Neural progenitor cell (in vitro differentiated cells): ENCODE data around the gene CHRNG. TPM values are rescaled to one million over a fixed set of nuclear protein-coding genes. Genes with fewer than 3 reads are reported as not detected.
A peak's percentile ranks its signal among the peaks of the same experiment; 100 is the strongest.

Source experiments
- DNase-seq: peaks from one replicate; pipeline ENCODE4 v3.0.0-alpha.2; 2016; ENCODE audit warnings: low spot score
- H2AFZ ChIP-seq: fragments of 200-600 bp; sonication (generic); replicated peaks from 2 replicates; pipeline ENCODE4 v1.6.1; 2016; ENCODE audit warnings: antibody characterized with exemption
- H3F3A ChIP-seq: fragments of 200-600 bp; sonication (generic); 2 replicates; pipeline ENCODE4 v1.6.1; 2016; ENCODE audit warnings: antibody characterized with exemption, low read depth
- H3K27ac ChIP-seq: fragments of 200-600 bp; sonication (generic); 2 replicates; pipeline ENCODE4 v1.5.1; 2016; ENCODE audit warnings: mild to moderate bottlenecking
- H3K27me3 ChIP-seq: fragments of 200-600 bp; sonication (generic); 2 replicates; pipeline ENCODE4 v1.6.1; 2016; ENCODE audit warnings: mild to moderate bottlenecking, moderate library complexity
- H3K36me3 ChIP-seq: fragments of 200-600 bp; sonication (generic); 2 replicates; pipeline ENCODE4 v1.5.1; 2016
- H3K4me1 ChIP-seq: fragments of 200-600 bp; sonication (generic); 2 replicates; pipeline ENCODE4 v1.6.1; 2016; ENCODE audit warnings: mixed run types
- H3K4me2 ChIP-seq: fragments of 200-600 bp; sonication (generic); 2 replicates; pipeline ENCODE4 v1.6.1; 2016
- H3K4me3 ChIP-seq: fragments of 200-600 bp; sonication (generic); 2 replicates; pipeline ENCODE4 v1.5.1; 2016
- H3K79me2 ChIP-seq: fragments of 200-600 bp; sonication (generic); 2 replicates; pipeline ENCODE4 v1.6.1; 2016; ENCODE audit warnings: low read depth
- H3K9ac ChIP-seq: fragments of 200-600 bp; sonication (generic); 2 replicates; pipeline ENCODE4 v1.6.1; 2016
- H3K9me3 ChIP-seq: fragments of 200-600 bp; sonication (generic); 2 replicates; pipeline ENCODE4 v1.5.1; 2016; ENCODE audit warnings: low read depth
- H4K20me1 ChIP-seq: fragments of 200-600 bp; sonication (generic); 2 replicates; pipeline ENCODE4 v1.6.1; 2016; ENCODE audit warnings: low read depth
- H3K27ac Mint-ChIP-seq: 3 replicates; pipeline ENCODE4 v1.8.0; 2021; ENCODE audit warnings: mixed read lengths
- H3K27me3 Mint-ChIP-seq: 2 replicates; pipeline ENCODE4 v1.8.0; 2022; ENCODE audit warnings: low read depth, mild to moderate bottlenecking, inconsistent platforms, moderate library complexity, mixed read lengths; ENCODE audit not compliant: insufficient read depth
- H3K36me3 Mint-ChIP-seq: 3 replicates; pipeline ENCODE4 v1.8.0; 2021; ENCODE audit warnings: mixed read lengths
- H3K4me1 Mint-ChIP-seq: 3 replicates; pipeline ENCODE4 v1.8.0; 2021; ENCODE audit warnings: mixed read lengths
- H3K4me3 Mint-ChIP-seq: 3 replicates; pipeline ENCODE4 v1.8.0; 2021; ENCODE audit warnings: mild to moderate bottlenecking, moderate library complexity, mixed read lengths
- H3K9me3 Mint-ChIP-seq: 3 replicates; pipeline ENCODE4 v1.8.0; 2020; ENCODE audit warnings: mixed read lengths
- EZH2 ChIP-seq: fragments of 200-600 bp; sonication (generic); IDR thresholded peaks from 2 replicates; pipeline ENCODE4 v1.6.1; 2017; ENCODE audit warnings: antibody characterized with exemption, mild to moderate bottlenecking, moderate library complexity
- EZH2phosphoT487 ChIP-seq: fragments of 200-600 bp; sonication (generic); IDR thresholded peaks from 2 replicates; pipeline ENCODE4 v1.6.1; 2017; ENCODE audit warnings: antibody characterized with exemption
- total RNA-seq: library from RNA; depleted of rRNA; stranded (reverse); fragments of >200 nt; gene quantifications from 2 replicates; pipeline ENCODE4 v1.2.3, GENCODE V29; 2015; ENCODE audit warnings: low replicate concordance
- TF ChIP-seq, protein P1 (sequence below): fragments of 200-600 bp; sonication (generic); IDR thresholded peaks from 2 replicates; pipeline ENCODE4 v1.5.1; 2017; ENCODE audit warnings: antibody characterized with exemption, mild to moderate bottlenecking

Gene CHRNG
- total RNA-seq, 1 donor from 2014 or later, result not detected

DNA sequence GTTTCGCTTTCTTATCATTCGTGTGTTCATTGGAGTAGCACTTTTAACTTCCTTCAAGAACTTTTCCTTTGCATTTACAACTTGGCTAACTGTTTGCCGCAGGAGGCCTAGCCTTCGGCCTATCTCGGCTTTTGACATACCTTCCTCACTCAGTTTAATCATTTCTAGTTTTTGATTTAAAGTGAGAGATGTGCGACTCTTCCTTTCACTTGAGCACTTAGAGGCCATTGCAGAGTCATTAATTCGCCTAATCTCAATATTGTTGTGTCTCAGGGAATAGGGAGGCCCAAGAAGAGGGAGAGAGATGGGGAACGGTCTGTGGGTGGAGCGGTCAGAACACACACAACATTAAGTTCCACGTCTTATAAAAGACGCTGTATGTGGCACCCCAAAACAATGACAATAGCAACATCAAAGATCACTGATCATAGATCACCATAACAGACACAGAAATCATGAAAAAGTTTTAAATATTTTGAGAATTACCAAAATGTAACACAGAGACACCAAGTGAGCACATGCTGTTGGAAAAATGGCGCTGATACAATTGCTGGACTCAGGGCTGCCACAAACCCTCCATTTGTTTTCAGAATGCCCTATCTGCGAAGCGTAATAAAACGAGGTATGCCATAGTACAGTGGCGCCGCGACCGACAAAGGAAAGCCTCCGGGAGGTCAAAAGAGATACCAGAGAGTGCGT, 10.3 kb downstream of the CHRNG start:
- H4K20me1 ChIP-seq, result peaks cover 25% of the 10 kb centered on the region
- H3K36me3 Mint-ChIP-seq, result peaks cover 39% of the 10 kb centered on the region
- peak overlapping the region; percentile 99 for H3K4me3 Mint-ChIP-seq
- peak overlapping the region; percentile 40 for H2AFZ ChIP-seq
- H3K9ac ChIP-seq, result peak overlapping the region; percentile 72
- H3K9me3 ChIP-seq, result no peaks in the 10 kb centered on the region
- peaks cover 4% of the 10 kb centered on the region for H3K4me1 ChIP-seq
- peaks cover 68% of the 10 kb centered on the region for H3K79me2 ChIP-seq
- TF ChIP-seq EZH2phosphoT487 (no peak), EZH2 (no peak)
- TF ChIP-seq, protein P1, sequence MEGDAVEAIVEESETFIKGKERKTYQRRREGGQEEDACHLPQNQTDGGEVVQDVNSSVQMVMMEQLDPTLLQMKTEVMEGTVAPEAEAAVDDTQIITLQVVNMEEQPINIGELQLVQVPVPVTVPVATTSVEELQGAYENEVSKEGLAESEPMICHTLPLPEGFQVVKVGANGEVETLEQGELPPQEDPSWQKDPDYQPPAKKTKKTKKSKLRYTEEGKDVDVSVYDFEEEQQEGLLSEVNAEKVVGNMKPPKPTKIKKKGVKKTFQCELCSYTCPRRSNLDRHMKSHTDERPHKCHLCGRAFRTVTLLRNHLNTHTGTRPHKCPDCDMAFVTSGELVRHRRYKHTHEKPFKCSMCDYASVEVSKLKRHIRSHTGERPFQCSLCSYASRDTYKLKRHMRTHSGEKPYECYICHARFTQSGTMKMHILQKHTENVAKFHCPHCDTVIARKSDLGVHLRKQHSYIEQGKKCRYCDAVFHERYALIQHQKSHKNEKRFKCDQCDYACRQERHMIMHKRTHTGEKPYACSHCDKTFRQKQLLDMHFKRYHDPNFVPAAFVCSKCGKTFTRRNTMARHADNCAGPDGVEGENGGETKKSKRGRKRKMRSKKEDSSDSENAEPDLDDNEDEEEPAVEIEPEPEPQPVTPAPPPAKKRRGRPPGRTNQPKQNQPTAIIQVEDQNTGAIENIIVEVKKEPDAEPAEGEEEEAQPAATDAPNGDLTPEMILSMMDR, result no peak
- no peaks in the 10 kb centered on the region for H3K36me3 ChIP-seq
- H3K4me1 Mint-ChIP-seq, result peaks cover 15% of the 10 kb centered on the region
- H3K4me2 ChIP-seq, result peak overlapping the region; percentile 84
- no peak for DNase-seq
- H3K27me3 Mint-ChIP-seq, result peaks cover 4% of the 10 kb centered on the region
- peaks cover 11% of the 10 kb centered on the region for H3F3A ChIP-seq
- H3K27me3 ChIP-seq, result no peaks in the 10 kb centered on the region
- H3K9me3 Mint-ChIP-seq, result peaks cover 19% of the 10 kb centered on the region
- H3K27ac Mint-ChIP-seq, result peak overlapping the region; percentile 98
- H3K4me3 ChIP-seq, result peak overlapping the region; percentile 58
- peak overlapping the region; percentile 81 for H3K27ac ChIP-seq

DNA sequence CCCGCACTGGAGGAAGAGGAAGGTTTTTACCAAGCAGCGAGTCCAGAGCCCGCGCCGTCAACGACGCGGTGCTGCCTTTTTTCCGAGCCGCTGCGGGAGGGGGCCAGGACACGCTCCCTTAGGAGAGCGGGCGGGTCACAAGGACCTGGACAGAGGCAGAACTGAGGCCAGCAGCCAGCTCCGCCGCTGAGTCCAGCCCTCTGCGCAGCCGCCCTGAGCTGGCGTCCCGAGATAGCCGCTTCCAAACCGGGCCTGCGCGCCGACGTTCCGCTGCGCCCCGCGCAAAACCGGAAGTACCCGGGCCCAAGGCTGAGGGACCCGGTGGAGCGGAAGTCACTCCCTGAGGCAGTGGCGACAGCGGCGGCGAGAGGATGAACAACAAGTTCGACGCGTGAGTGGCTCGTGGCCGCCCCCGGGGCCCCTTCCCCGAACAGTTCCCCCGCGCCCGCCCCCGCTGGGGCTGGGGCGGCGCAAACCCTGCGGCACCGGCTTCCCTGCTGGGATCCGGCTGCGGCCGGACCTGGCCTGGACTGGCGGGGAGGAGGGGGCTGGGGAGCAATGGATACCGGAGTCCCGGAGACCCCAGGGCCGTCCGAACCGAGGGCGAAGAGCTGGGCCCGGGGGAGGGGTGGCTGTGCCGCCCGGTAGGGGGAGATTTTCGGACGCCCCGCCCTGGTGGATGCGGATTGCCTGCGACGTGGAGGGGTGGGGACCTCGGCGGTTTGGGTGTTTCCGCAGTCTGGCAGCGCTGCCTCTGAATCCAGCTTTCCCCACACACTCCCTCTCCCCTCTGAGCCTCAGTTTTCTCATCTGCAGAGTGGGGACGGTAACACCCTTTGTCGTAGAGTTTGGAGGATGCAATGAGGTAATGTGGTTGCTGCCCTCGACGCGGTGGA, 11.1 kb downstream of the CHRNG start, which contains the start of the genes EIF4E2 and TIGD1:
TSS of gene EIF4E2 (plus strand) at position 336 of the 896 bp plus-strand sequence. CDS start at position 372, 36 bp downstream.
TSS of gene TIGD1 (minus strand) at position 204 of the 896 bp plus-strand sequence. CDS start 675 bp downstream, outside the sequence.
- Mint-ChIP-seq H3K9me3 (peaks cover 19% of the 10 kb centered on the region), H3K4me1 (peaks cover 15% of the 10 kb centered on the region), H3K27ac (peak within 1 kb of the TSS; percentile 98), H3K27me3 (peaks cover 4% of the 10 kb centered on the region), H3K36me3 (peaks cover 39% of the 10 kb centered on the region), H3K4me3 (peak within 1 kb of the TSS; percentile 99)
- Histone ChIP-seq H3K4me2 (peak within 1 kb of the TSS; percentile 84), H3F3A (peaks cover 11% of the 10 kb centered on the region), H3K9me3 (no peaks in the 10 kb centered on the region), H3K27me3 (no peaks in the 10 kb centered on the region), H3K79me2 (peaks cover 76% of the 10 kb centered on the region), H3K4me1 (peaks cover 4% of the 10 kb centered on the region), H2AFZ (peak within 1 kb of the TSS; percentile 40), H4K20me1 (peaks cover 33% of the 10 kb centered on the region), H3K36me3 (no peaks in the 10 kb centered on the region), H3K4me3 (peak within 1 kb of the TSS; percentile 58), H3K9ac (peak within 1 kb of the TSS; percentile 72), H3K27ac (peak within 1 kb of the TSS; percentile 81)
- no peak for TF ChIP-seq EZH2phosphoT487
- TF ChIP-seq EZH2, result peak; percentile 62
- TF ChIP-seq, protein P1, result peak; percentile 39
- DNase-seq, result peak; percentile 98

DNA sequence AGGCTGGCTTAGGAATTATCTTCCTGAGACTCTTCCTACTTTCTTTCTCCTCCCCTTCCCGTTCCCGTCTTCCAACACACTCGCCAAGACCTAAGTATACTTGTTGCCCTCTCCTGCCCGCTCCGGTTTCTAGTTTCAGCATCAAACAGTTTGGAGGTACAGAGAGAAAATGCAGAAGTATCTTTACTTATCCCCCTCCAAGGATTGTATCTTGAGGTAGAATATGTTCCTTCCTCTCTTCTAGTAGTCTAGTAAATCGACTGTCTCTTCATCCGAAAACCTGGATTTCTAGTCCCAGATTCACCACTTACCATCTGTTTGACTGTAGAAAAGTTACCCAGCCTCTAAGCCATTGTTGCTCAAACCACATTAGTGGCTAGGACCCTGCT, 11.8 kb downstream of the CHRNG start:
- Histone ChIP-seq H3K27ac (no peak overlapping the region), H3K27me3 (no peaks in the 10 kb centered on the region), H3K9me3 (no peaks in the 10 kb centered on the region), H3K4me1 (peaks cover 4% of the 10 kb centered on the region), H3K4me3 (peak overlapping the region; percentile 58), H3K4me2 (peak overlapping the region; percentile 84), H3K9ac (peak overlapping the region; percentile 72), H2AFZ (no peak overlapping the region), H4K20me1 (peaks cover 38% of the 10 kb centered on the region), H3K79me2 (peaks cover 78% of the 10 kb centered on the region), H3F3A (peaks cover 11% of the 10 kb centered on the region), H3K36me3 (no peaks in the 10 kb centered on the region)
- DNase-seq, result no peak
- no peak for TF ChIP-seq EZH2
- TF ChIP-seq, protein P1, result no peak
- TF ChIP-seq EZH2phosphoT487, result no peak
- Mint-ChIP-seq H3K27ac (peak overlapping the region; percentile 47), H3K4me3 (peak overlapping the region; percentile 99), H3K9me3 (peaks cover 19% of the 10 kb centered on the region), H3K36me3 (peaks cover 37% of the 10 kb centered on the region), H3K4me1 (peaks cover 15% of the 10 kb centered on the region), H3K27me3 (peaks cover 4% of the 10 kb centered on the region)
